Measurements from ENCODE around the gene NBL1. TPM values are rescaled to one million over a fixed set of nuclear protein-coding genes. Genes with fewer than 3 reads are reported as not detected.
A peak's percentile ranks its signal among the peaks of the same experiment; 100 is the strongest.

NBL1 gene
- total RNA-seq, 1 experiment from 2014 or later, result 117 TPM

DNA sequence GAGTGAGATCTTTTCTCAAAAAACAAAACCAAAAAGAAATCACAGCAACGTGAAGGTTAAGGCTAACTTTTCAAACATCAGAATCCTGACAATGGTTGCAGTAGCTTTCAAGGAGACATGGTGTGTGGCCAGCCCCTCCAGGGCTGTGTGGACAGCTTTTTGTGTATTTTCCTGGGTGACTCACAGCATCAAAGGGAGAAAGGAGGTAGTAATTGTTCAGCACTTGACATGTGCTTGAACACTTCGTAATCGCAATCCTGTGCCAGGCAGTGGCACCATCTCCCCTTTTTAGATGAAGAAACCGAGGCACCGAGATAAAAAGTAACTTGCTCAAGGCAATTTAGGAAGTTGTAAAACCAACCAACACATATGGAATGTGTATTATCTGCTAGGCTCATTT is 10.3 kb downstream of the NBL1 start:
- no peak for TF ChIP-seq EZH2phosphoT487 (IDR thresholded peaks at IDR 0.05; ENCODE audit: borderline replicate concordance, low read length)
- TF ChIP-seq CTCF (conservative IDR thresholded peaks at IDR 0.05; ENCODE audit: low read depth, low read length), result no peak
- no peak for TF ChIP-seq EZH2 (IDR thresholded peaks at IDR 0.05; ENCODE audit: low read length, unreplicated experiment)
- CTCF ChIA-PET, result interaction anchor here (0.5 to 1.0 kb wide), 7 partner anchors 51 to 535 kb away, joined by 3 to 6 read pairs (median 3); a partner anchor contains a TSS
- POLR2A ChIA-PET (ENCODE audit: unreplicated experiment), result no interaction called here
- DNase-seq, result peak; percentile 81
- H3K36me3 ChIP-seq (ENCODE audit: low read depth, low read length), result no peaks in the 10 kb centered on the region
- H3K4me1 ChIP-seq (ENCODE audit: insufficient read depth, low read length), result peaks cover 22% of the 10 kb centered on the region
- H3K27me3 ChIP-seq (ENCODE audit: low read length), result no peaks in the 10 kb centered on the region
- no TSS peak for BruUV-seq (replicated peaks)
- no peaks in the 10 kb centered on the region for H3F3A ChIP-seq (ENCODE audit: low read length, unreplicated experiment)
- no peaks in the 10 kb centered on the region for H4K20me1 ChIP-seq (ENCODE audit: low read length)
- H3K27ac ChIP-seq (ENCODE audit: low read length), result peak overlapping the region; percentile 34
- no peaks in the 10 kb centered on the region for H3K9me3 ChIP-seq (ENCODE audit: low read length)
- ATAC-seq, result peak; percentile 87
- H3K79me2 ChIP-seq (ENCODE audit: low read length), result peaks cover 6% of the 10 kb centered on the region
- H3K4me2 ChIP-seq (ENCODE audit: low read length), result peak overlapping the region; percentile 53
- H2AFZ ChIP-seq (ENCODE audit: low read length), result peak overlapping the region; percentile 25; the same call in 1 of the 2 replicates
- H3K9ac ChIP-seq (ENCODE audit: low read length), result no peak overlapping the region
- H3K9me2 ChIP-seq (replicated peaks; ENCODE audit: low read length), result no peaks in the 10 kb centered on the region
- intact Hi-C loops (cut with micrococcal nuclease), result loop anchor here (5.0 kb wide), 1 partner anchor 312 kb away; no protein-coding TSS in a partner anchor
- peak overlapping the region; percentile 1; the same call in 1 of the 2 replicates for H3K4me3 ChIP-seq (ENCODE audit: low read length)

GRCh38 chr1:19654886-19655717 is 11.0 kb downstream of the NBL1 start:
- DNase-seq (no peak), ATAC-seq (no peak)
- Histone ChIP-seq H3K9ac (ENCODE audit: low read length) (no peak overlapping the region), H3K9me3 (ENCODE audit: low read length) (no peaks in the 10 kb centered on the region), H3F3A (ENCODE audit: low read length, unreplicated experiment) (no peaks in the 10 kb centered on the region), H4K20me1 (ENCODE audit: low read length) (no peaks in the 10 kb centered on the region), H3K4me2 (ENCODE audit: low read length) (no peak overlapping the region), H3K36me3 (ENCODE audit: low read depth, low read length) (no peaks in the 10 kb centered on the region), H2AFZ (ENCODE audit: low read length) (no peak overlapping the region), H3K79me2 (ENCODE audit: low read length) (peaks cover 3% of the 10 kb centered on the region), H3K27me3 (ENCODE audit: low read length) (no peaks in the 10 kb centered on the region), H3K4me3 (ENCODE audit: low read length) (no peak overlapping the region), H3K4me1 (ENCODE audit: insufficient read depth, low read length) (peaks cover 24% of the 10 kb centered on the region), H3K27ac (ENCODE audit: low read length) (no peak overlapping the region), H3K9me2 (replicated peaks; ENCODE audit: low read length) (no peaks in the 10 kb centered on the region)
- POLR2A ChIA-PET (ENCODE audit: unreplicated experiment), result interaction anchor here (0.5 kb wide), 1 partner anchor 40 kb away, joined by 3 read pairs; no protein-coding TSS in a partner anchor
- BruUV-seq (replicated peaks), result no TSS peak
- intact Hi-C loops (cut with micrococcal nuclease), result loop anchor here (5.0 kb wide), 1 partner anchor 313 kb away; no protein-coding TSS in a partner anchor
- no peak for TF ChIP-seq CTCF (conservative IDR thresholded peaks at IDR 0.05; ENCODE audit: low read depth, low read length)
- no peak for TF ChIP-seq EZH2 (IDR thresholded peaks at IDR 0.05; ENCODE audit: low read length, unreplicated experiment)
- no peak for TF ChIP-seq EZH2phosphoT487 (IDR thresholded peaks at IDR 0.05; ENCODE audit: borderline replicate concordance, low read length)
- CTCF ChIA-PET, result interaction anchor here (0.7 kb wide), 1 partner anchor 384 kb away, joined by 3 read pairs; no protein-coding TSS in a partner anchor

DNA sequence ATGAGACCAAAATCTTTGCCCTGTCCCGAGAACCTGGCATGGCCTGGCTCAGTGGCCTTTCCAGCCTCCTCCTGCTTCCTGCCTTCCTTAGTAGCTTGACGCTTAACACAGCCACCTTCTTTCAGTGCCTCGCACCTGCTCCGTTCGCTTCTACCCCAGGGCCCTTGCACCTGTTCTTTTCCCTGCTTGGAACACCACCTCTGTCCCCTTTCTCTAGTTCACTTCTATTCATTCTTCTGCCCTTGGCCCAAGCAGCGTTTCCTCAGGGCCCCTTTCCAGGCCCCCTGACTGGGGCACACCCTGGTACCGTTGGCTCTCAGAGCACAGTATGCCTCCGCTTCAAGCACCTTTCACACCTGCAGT is 11.6 kb downstream of the NBL1 start:
- TF ChIP-seq CTCF (conservative IDR thresholded peaks at IDR 0.05; ENCODE audit: low read depth, low read length) (no peak), EZH2 (IDR thresholded peaks at IDR 0.05; ENCODE audit: low read length, unreplicated experiment) (no peak)
- CTCF ChIA-PET, result no interaction called here
- no peak overlapping the region for H3K4me3 ChIP-seq (ENCODE audit: low read length)
- H3K4me1 ChIP-seq (ENCODE audit: insufficient read depth, low read length), result peaks cover 28% of the 10 kb centered on the region
- no peaks in the 10 kb centered on the region for H3F3A ChIP-seq (ENCODE audit: low read length, unreplicated experiment)
- no peaks in the 10 kb centered on the region for H3K9me3 ChIP-seq (ENCODE audit: low read length)
- no peaks in the 10 kb centered on the region for H4K20me1 ChIP-seq (ENCODE audit: low read length)
- no peak overlapping the region for H3K4me2 ChIP-seq (ENCODE audit: low read length)
- BruUV-seq (replicated peaks), result no TSS peak
- H3K27me3 ChIP-seq (ENCODE audit: low read length), result no peaks in the 10 kb centered on the region
- no peak overlapping the region for H2AFZ ChIP-seq (ENCODE audit: low read length)
- POLR2A ChIA-PET (ENCODE audit: unreplicated experiment), result no interaction called here
- H3K9ac ChIP-seq (ENCODE audit: low read length), result no peak overlapping the region
- no peaks in the 10 kb centered on the region for H3K9me2 ChIP-seq (replicated peaks; ENCODE audit: low read length)
- ATAC-seq, result no peak
- H3K36me3 ChIP-seq (ENCODE audit: low read depth, low read length), result no peaks in the 10 kb centered on the region
- H3K27ac ChIP-seq (ENCODE audit: low read length), result no peak overlapping the region
- intact Hi-C loops (cut with micrococcal nuclease), result no loop called here
- no peak for DNase-seq
- H3K79me2 ChIP-seq (ENCODE audit: low read length), result no peaks in the 10 kb centered on the region

Measured in PC-3 (cell line).